Measurements from ENCODE around the gene RASA3. TPM values are rescaled to one million over a fixed set of nuclear protein-coding genes. Genes with fewer than 3 reads are reported as not detected.

The RASA3 gene
- total and polyA plus RNA-seq, 12 donors = 6.8 to 16.9 (median 10.3) TPM

DNA sequence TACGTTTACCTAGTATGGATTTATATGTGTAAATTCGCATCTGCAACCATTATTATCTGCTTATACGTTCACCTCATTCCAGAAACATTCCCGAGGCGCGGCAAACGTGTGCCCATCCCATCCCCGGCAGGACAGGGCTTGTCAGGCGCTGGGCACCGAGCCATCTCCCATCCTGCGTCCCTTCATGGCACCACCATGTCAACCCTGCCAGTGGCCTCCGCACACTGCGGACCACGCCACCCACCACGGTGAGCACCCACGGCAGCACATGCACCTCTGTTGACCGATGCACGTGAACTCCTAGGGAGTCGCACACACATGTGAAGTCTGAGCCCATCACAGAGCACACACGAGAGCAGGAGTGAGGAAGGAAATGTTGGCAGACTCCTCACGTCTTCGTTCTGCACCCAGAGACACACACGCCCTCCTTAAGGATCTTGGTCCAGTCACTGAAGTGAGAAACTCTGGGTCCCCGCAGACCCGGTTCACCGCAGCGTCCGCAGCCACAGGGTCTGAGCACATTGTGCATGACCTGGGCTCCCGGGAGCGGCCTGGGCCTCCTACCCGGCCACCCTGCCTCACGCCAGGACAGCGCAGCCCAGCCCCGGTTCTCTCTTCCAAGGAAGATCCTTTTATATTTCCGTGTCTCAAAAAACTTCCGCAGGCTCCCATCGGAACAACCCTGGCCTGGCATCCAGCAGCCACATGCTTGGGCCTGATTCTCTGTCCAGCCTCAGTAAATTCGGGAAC, 90.2 kb downstream of the RASA3 start:
- TF ChIP-seq, protein P1, sequence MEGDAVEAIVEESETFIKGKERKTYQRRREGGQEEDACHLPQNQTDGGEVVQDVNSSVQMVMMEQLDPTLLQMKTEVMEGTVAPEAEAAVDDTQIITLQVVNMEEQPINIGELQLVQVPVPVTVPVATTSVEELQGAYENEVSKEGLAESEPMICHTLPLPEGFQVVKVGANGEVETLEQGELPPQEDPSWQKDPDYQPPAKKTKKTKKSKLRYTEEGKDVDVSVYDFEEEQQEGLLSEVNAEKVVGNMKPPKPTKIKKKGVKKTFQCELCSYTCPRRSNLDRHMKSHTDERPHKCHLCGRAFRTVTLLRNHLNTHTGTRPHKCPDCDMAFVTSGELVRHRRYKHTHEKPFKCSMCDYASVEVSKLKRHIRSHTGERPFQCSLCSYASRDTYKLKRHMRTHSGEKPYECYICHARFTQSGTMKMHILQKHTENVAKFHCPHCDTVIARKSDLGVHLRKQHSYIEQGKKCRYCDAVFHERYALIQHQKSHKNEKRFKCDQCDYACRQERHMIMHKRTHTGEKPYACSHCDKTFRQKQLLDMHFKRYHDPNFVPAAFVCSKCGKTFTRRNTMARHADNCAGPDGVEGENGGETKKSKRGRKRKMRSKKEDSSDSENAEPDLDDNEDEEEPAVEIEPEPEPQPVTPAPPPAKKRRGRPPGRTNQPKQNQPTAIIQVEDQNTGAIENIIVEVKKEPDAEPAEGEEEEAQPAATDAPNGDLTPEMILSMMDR (IDR thresholded peaks at IDR 0.05) = no peak
- peaks cover 0 to 18% (median 0%) of the 10 kb centered on the region in 9 donors for H3K4me1 ChIP-seq
- intact Hi-C loops (cut with DNase I) = no loop called here
- whole genome bisulfite sequencing, 2 donors = 93% methylated on average over 38 of the region's 38 CpGs
- H3K9me3 ChIP-seq = peaks cover 0 to 7% (median 0%) of the 10 kb centered on the region in 11 donors
- peak in 1 of 2 donors; percentile 11 for DNase-seq
- peaks cover 0 to 31% (median 0%) of the 10 kb centered on the region in 9 donors for H3K36me3 ChIP-seq
- H3K27ac ChIP-seq = no peak overlapping the region
- H3K27me3 ChIP-seq = no peaks in the 10 kb centered on the region
- no peak overlapping the region for H3K4me3 ChIP-seq
- peak in 1 of 8 donors; percentile 14 for ATAC-seq

DNA sequence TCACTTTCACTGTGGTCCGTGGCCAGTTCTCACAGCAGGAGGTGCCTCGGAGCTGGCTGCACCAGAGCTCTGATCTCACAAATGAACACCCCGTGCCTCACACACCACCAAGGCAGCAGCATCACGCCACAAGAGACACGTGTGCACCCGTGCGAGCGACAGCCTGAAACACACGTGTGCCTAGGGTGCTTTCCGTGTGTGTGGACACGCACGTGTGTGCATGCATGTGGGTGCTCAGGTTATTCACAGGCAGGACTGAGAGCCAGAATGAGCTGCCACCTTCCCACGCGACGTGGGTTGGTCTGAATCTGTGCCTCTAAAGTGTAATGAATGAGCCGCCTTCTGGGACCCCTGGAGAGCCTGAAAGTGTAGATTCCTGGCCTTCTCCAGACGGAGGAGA, 90.9 kb downstream of the RASA3 start:
- TF ChIP-seq, protein P1 (IDR thresholded peaks at IDR 0.05) = no peak
- intact Hi-C loops (cut with DNase I) = no loop called here
- DNase-seq (peak in 1 of 2 donors; percentile 7), ATAC-seq (no peak)
- Histone ChIP-seq H3K27ac (no peak overlapping the region), H3K36me3 (peaks cover 0 to 31% (median 0%) of the 10 kb centered on the region in 9 donors), H3K4me1 (peaks cover 0 to 24% (median 2%) of the 10 kb centered on the region in 9 donors), H3K27me3 (no peaks in the 10 kb centered on the region), H3K9me3 (peaks cover 0 to 7% (median 0%) of the 10 kb centered on the region in 11 donors), H3K4me3 (no peak overlapping the region)
- WGBS, 2 donors = 96 to 97% methylated on average over 17 of the region's 17 CpGs

DNA sequence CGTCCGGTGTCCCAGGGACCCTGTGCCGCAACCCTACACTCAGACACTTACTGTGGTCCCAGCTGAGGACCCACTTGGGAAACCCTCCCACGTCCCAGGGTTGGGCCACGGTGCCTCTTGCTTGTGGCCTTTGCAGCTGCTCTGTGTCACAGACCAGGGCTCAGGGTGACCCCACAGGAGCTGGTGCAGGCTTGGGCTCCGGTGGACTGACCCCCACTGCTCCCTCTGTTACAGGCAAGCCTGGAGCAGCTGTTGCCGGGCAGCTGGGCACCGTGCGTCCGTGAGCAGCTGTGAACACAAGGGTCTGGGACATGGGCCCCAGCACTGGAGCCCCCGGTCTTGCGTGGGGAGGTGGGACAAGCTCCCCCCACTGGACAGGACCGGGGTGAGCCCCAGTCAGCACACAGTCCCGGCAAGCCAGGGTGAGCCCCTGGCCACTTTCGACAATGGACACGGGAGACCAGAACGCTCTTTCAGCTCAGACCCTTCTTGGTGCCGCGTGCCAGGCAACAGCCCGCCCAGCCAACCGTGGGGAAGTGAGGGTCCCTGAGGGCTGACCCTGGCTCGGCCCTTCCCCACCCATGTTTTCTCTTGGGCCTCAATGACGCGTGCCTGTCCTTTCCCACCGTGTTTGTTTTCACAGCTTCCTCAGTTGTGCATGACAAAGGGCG, 92.8 kb downstream of the RASA3 start:
- H3K36me3 ChIP-seq = peaks cover 0 to 38% (median 0%) of the 10 kb centered on the region in 9 donors
- intact Hi-C loops (cut with DNase I) = no loop called here
- TF ChIP-seq, protein P1 (IDR thresholded peaks at IDR 0.05) = no peak
- H3K27ac ChIP-seq = no peak overlapping the region
- DNase-seq = no peak
- no peak overlapping the region for H3K4me3 ChIP-seq
- no peaks in the 10 kb centered on the region for H3K27me3 ChIP-seq
- peaks cover 0 to 39% (median 13%) of the 10 kb centered on the region in 9 donors for H3K4me1 ChIP-seq
- 85 to 88% methylated on average over 26 of the region's 26 CpGs for WGBS, 2 donors
- H3K9me3 ChIP-seq = no peaks in the 10 kb centered on the region
- no peak for ATAC-seq

DNA sequence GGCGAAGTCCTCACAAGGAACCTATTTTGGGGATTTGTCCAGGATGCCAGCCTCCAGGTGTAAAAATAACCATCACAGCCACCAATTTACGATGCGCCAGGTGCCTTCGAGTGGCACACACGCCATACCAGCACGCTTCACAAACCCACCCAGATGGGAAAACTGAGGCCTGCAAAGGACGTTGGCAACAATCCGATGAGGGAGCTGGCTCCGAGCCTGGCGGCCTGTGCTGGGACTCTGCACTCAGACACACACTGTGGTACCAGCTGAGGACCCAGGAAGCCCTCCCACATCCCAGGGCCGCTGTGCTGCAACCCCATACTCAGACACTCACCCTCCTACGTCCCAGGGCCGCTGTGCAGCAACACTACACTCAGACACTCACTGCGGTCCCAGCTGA, 93.5 kb downstream of the RASA3 start:
- intact Hi-C loops (cut with DNase I) = no loop called here
- ATAC-seq (no peak), DNase-seq (no peak)
- peak overlapping the region in 1 of 10 donors; percentile 26 for H3K27ac ChIP-seq
- H3K36me3 ChIP-seq = peaks cover 0 to 38% (median 0%) of the 10 kb centered on the region in 9 donors
- H3K4me3 ChIP-seq = no peak overlapping the region
- H3K9me3 ChIP-seq = no peaks in the 10 kb centered on the region
- TF ChIP-seq, protein P1 (IDR thresholded peaks at IDR 0.05) = no peak
- WGBS, 2 donors = 95 to 96% methylated on average over 14 of the region's 14 CpGs
- H3K4me1 ChIP-seq = peaks cover 0 to 43% (median 13%) of the 10 kb centered on the region in 9 donors
- no peaks in the 10 kb centered on the region for H3K27me3 ChIP-seq

Data from heart right ventricle (tissue), 16 donors.